NCI-H446 treated with DMSO at 0.1 percent for 48 hours (cell line): ENCODE data around the gene KRTAP2-2.

Experiments used
- DNase-seq: peaks from one replicate; lab custom pipeline; 2025; lab: John Stamatoyannopoulos, UW

The KRTAP2-2 gene

GRCh38 chr17:41020336-41020735, 34.7 kb downstream of the KRTAP2-2 start:
- DNase-seq, result no peak

DNA sequence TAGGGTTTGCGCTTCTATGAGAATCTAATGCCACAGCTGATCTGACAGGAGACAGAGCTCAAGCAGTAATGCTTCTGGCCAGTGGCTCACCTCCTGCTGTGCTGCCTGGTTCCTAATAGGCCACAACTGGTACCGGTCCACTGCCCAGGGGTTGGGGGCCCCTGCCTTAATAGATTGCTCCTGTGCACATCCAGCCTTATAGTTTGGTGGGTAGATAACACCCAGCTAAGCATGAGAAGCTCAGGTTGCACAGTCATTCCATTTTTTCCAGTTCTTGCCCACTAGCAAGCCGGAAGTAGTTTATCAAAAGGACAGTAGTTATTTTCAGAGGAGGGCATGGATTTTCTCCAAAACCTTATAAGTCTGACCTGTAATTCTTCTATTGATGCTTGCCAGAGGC, 35.6 kb downstream of the KRTAP2-2 start:
- no peak for DNase-seq

GRCh38 chr17:41018541-41018940, 36.5 kb downstream of the KRTAP2-2 start:
- no peak for DNase-seq

DNA sequence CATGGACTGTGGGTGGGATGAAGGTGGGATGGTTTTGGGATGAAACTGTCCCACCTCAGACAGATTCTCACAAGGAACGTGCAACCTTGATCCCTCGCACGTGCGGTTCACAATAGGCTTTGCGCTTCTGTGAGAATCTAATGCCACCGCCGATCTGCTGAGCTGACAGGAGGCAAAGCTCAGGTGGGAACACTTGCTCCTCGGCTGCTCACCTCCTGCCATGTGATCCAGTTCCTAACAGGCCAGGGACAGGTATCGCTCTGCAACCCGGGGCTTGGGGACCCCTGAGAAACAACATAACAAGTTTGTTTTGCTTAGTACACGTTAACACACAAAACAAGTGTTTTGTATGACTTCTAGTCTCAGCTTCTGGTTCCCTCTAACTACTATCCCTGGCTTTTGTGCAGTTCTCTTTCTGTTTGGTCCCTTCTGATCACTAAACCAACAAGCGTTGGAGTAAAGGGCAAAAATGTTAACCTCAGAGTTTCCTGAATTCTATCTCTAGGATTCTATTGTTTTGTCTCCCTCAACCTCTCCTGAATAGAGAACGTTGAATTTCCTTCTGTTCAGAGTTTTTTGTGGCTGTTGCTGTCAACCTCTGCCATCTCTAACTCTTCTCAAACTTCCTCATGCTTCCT, 38.3 kb downstream of the KRTAP2-2 start:
- DNase-seq, result no peak

GRCh38 chr17:41015454-41015853, 39.6 kb downstream of the KRTAP2-2 start:
- no peak for DNase-seq

DNA sequence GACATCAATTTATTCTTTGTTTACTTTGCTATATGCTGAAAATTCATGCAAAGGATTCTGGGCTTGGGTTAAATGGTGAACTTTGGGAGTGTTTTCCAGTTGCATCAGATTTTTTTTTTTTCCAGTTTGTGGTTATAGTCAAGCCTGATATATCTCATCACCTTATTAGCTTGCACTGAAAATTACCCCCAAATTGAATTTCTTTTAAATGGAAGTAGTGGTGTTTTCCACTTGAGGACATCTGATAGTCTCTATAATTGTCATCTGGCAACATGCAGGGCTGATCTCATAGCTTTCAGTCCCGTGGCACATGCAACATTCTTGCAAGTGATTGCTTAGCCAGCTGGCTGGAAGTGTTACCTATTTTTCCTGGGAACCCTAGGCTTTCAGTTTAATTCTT, 41.4 kb downstream of the KRTAP2-2 start:
- DNase-seq, result no peak

- DNase-seq, result no peak
These were observed 41.8 kb downstream of the KRTAP2-2 start for GRCh38 chr17:41013181-41013580.

DNA sequence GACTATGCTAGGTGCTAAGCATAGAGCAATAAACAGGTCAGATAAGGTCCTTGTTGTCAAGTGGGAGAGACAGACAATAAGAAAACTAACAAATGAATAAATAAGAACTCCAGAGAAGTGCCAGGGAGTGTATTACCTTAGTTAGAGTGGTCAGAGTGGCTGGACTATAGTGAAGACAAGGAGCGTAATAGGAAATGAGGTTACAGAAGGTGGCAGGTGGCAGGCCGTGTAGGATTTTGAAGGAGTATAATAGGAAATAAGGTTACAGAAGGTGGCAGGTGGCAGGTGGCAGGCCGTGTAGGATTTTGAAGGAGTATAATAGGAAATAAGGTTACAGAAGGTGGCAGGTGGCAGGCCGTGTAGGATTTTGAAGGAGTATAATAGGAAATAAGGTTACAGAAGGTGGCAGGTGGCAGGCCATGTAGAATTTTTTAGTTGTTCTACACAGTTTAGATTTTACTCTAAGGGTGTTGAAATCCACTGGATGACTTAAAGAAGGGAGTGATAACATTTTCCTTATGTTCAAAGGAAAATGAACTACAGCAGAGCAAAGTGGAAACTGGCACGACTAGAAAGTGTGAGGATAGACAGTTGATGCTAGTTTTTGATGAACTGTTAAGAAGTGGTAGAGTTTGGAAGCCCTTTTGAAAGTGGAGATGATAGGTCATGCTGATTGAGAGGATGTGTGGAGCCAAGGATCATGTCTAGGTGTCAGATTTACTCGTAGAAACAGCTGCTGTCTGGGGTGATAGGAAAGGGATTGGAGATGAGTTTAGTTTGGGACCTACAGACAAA, 42.5 kb downstream of the KRTAP2-2 start:
- no peak for DNase-seq

- no peak for DNase-seq
These were observed 44.6 kb downstream of the KRTAP2-2 start for GRCh38 chr17:41010441-41010840.

- DNase-seq, result no peak
These were observed 45.1 kb downstream of the KRTAP2-2 start for GRCh38 chr17:41009936-41010335.

- DNase-seq, result no peak
These were observed 45.7 kb downstream of the KRTAP2-2 start for GRCh38 chr17:41009301-41009760.

DNA sequence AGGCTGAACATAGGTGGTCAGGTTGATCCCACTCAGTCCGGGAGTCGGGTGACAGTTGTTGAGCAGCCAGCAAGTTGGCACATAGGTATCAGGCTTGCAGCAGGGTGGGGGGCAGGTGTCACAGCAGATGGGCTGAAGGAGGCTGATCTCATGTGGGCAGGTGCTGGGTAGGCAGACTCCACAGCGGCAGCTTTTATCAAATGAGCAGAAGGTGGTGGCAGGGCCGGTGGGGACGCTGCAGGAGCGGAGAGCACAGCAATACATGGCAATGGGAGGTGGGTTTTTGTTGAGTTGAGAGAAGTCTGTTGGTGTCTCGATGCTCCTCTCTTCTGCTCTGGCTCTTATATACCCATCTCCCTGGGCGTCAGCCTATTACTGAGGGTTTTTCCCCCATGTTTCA, 46.2 kb downstream of the KRTAP2-2 start, which contains the start of gene KRTAP3-1:
KRTAP3-1 (minus strand) TSS at position 318 of the 400 bp plus-strand sequence; CDS start at position 264, 54 bp downstream.
- DNase-seq, result no peak
